ENCODE measurements around the gene FEN1.
A peak's percentile ranks its signal among the peaks of the same experiment; 100 is the strongest.

FEN1 gene

DNA sequence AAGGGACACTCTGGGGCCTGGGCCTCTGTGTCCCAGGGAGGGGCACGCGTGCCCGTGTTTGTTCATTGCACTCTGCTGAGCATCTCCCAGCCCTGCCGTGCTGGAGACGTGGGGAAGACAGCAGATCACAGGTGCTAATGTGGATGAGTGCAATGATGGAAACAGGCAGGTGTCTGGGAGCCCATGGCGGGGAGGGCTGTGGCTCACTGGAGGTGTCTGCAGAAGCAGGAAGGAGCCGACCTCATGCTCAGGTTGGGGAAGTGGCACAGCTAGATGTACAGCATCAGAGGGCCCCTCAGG is 8.3 kb upstream of the FEN1 start:
- DNase-seq (ENCODE audit: low read depth): no peak
- TF ChIP-seq, protein P1, sequence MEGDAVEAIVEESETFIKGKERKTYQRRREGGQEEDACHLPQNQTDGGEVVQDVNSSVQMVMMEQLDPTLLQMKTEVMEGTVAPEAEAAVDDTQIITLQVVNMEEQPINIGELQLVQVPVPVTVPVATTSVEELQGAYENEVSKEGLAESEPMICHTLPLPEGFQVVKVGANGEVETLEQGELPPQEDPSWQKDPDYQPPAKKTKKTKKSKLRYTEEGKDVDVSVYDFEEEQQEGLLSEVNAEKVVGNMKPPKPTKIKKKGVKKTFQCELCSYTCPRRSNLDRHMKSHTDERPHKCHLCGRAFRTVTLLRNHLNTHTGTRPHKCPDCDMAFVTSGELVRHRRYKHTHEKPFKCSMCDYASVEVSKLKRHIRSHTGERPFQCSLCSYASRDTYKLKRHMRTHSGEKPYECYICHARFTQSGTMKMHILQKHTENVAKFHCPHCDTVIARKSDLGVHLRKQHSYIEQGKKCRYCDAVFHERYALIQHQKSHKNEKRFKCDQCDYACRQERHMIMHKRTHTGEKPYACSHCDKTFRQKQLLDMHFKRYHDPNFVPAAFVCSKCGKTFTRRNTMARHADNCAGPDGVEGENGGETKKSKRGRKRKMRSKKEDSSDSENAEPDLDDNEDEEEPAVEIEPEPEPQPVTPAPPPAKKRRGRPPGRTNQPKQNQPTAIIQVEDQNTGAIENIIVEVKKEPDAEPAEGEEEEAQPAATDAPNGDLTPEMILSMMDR (conservative IDR thresholded peaks at IDR 0.05; ENCODE audit: low read depth, low read length): no peak
- H3K4me3 ChIP-seq (ENCODE audit: low read length): no peak overlapping the region

DNA sequence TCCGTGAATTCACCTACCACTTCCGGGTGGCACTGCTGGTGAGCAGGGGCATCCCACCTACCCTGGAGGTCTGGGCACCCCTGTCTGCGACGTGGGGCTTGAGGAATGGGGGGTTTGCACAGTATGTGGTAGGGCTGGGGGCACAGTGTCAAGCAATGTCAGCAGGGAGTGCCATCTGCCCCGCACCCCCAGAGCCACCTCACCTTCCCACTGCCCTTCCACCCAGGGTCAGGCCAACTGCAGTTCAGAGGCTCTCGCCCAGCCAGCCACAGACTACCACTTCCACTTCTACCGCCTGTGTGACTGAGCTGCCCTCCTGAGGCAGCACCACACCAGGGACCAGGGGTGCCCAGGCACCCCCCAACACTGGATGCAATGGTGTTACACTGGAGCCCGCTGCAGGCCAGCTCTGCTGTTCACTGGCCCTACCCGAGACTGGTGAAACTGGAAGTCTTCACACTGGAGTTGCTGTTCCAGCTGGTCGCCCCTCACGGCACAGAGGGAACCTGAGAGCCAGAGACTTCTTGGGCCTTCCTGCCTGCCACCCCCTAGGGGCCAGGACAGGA is 6.8 kb upstream of the FEN1 start:
- DNase-seq (ENCODE audit: low read depth): no peak
- H3K4me3 ChIP-seq (ENCODE audit: low read length): no peak overlapping the region
- TF ChIP-seq, protein P1 (conservative IDR thresholded peaks at IDR 0.05; ENCODE audit: low read depth, low read length): no peak

DNA sequence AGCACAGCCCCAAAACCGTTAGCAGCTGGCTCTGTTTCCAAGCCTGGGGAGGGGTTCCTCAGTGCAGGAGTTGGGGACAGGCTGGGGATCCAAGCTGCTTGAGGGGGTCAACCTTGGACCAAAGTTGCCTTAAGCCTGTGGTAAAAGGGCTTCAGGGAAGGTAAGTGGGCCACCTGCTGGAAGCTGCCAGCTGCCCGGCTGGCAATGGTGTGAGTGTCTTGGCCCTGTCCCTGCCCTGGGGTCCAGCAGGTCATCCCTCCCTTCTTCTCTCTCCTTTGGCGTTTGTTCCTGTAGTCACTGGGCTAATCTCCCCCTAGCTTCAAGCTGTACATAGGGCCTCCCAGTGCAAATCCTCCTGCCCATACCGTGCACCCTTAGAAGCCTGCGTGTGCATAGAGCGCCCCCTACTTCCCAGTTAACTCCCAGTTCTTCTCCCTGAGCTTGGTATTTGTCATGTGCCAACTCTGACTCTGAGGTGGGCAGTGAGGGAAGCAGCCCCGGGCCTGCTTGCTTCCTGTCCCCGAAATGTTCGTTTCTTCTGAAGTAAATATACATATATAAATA is 4.7 kb upstream of the FEN1 start:
- peak; percentile 77 for DNase-seq (ENCODE audit: low read depth)
- H3K4me3 ChIP-seq (ENCODE audit: low read length): no peak overlapping the region
- TF ChIP-seq, protein P1 (conservative IDR thresholded peaks at IDR 0.05; ENCODE audit: low read depth, low read length): peak; percentile 91

GRCh38 chr11:61791737-61792309 is 888 bp upstream of the FEN1 start:
- H3K4me3 ChIP-seq (ENCODE audit: low read length): peak overlapping the region; percentile 88
- peak; percentile 80 for DNase-seq (ENCODE audit: low read depth)
- TF ChIP-seq, protein P1 (conservative IDR thresholded peaks at IDR 0.05; ENCODE audit: low read depth, low read length): no peak

DNA sequence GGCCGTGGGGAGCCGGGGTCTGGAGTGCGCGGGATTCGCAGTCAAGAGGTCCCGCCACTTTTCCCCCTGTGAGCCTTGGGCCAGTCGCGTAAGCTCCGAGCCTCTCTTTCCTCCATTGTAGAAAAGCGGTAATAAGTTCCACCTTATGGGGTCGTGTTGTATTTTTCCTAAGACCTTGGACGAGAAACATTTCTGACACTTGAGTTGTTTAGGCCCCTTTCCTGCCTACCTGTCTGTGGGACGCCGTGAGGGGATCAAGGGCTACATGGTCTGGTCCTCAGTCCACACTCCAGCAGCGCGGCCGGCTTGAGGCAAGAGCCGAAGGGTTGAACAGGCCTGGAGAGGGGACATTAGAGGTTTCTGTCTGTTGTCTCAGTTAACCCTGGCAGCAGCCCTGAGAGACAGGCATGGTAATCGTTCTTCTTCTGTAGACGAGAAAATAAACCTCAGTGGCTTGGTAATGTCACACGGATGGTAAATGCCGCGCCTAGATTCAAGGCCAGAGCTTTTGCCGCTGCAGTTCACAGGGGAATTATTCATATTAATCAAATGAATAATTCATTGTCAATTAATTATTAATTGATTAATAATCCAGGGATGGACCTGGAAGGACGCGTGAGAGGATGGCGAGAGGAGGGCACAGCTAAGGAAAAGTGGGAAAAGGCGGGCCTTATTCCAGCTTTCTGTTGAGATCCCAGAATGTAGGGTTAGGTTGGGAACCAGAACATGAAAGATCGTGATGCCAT is 545 bp downstream of the FEN1 start:
- TF ChIP-seq, protein P1 (conservative IDR thresholded peaks at IDR 0.05; ENCODE audit: low read depth, low read length): no peak
- no peak for DNase-seq (ENCODE audit: low read depth)
- H3K4me3 ChIP-seq (ENCODE audit: low read length): peak overlapping the region; percentile 88

- DNase-seq (ENCODE audit: low read depth): no peak
- peak overlapping the region; percentile 88 for H3K4me3 ChIP-seq (ENCODE audit: low read length)
- TF ChIP-seq, protein P1 (conservative IDR thresholded peaks at IDR 0.05; ENCODE audit: low read depth, low read length): no peak
Measured at GRCh38 chr11:61793829-61794204, 1.1 kb downstream of the FEN1 start.
